ENCODE measurements around the gene P3H4.

Gene P3H4

DNA sequence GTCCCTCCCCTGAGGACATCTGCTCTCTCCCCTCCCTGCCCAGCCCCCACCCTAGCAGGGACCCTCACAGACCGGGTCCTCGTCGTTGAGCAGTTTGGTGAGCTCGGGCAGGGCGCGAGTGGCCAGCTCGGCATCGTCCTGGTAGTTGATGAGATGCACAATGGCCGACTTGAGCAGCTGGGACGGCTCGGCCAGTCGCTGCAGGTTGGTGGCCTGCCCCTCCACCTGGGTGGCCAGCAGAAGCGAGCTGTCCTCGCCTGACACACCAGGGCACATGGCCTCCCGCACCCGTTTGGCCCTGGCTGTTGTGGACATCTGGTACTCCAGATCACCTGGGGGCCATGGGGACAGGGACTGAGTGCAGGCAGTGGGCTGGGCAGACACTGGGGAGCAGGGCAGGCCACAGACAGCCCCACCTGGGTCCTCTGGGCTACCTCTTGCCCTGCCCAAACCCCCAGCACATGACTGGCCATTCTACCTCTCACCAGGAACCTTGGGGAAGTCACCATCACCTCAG is 42.3 kb downstream of the P3H4 start:
- DNase-seq: no peak

DNA sequence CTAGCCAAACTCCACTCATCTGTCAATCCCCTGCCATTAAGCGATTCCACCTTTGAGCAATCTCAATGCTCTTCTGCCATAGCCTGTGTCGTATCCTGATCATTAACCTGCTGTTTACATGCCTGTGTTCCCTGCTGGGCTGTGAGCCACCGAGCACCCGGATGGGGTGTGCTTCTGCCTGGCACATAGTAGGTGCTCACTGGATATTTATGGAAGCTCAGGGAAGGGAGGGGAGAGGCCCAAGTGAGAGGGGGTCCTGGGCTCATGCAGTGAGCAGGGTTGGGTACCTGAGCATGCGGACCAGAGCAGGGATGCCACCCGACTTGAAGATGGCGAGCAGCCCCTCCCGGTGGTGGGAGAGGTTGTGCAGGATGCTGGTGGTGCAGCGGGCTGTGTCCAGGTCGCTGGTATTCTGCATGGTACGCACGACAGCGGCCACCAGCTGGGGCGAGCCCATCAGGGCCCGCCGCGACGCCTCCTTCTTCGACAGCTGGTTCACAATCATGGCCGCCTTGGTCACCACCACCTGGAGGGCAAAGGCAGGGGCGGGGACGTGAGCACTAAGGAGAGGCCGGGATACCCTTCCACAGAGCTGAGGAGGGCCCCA is 43.0 kb downstream of the P3H4 start:
- DNase-seq: no peak

DNA sequence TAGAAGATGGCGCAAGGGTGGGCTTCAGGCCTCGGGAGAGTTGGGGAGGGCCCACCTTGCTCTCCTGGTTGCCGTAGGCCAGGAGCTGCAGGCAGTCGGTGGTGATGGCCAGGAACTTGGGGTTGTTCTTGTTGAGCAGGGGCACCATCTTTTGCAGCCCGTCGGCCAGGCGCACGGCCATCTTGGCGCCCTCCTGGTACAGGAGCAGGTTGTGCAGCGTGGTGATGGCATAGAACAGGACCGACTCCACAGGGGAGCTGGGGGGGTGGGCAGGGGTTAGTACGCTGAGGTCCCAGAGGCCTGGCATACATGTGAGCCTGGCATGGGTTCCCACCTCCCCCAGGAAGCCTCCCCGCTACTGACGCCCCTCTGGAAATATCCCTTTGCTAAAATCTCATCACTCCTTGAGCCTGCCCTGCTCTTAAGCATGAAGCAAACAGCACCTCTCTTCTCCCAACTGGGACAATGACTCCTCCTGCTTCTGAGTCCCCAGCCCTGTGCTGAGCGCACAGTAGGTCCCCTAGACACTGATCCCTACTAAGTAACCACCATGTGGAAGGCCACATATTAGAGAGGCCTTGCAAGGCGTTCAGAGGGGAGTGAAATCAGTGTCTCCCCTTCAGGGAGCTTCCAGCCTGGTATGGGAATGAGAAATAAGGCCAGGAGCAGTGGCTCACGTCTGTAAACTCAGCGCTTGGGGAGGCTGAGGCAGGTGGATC is 44.3 kb downstream of the P3H4 start:
- DNase-seq: no peak

DNA sequence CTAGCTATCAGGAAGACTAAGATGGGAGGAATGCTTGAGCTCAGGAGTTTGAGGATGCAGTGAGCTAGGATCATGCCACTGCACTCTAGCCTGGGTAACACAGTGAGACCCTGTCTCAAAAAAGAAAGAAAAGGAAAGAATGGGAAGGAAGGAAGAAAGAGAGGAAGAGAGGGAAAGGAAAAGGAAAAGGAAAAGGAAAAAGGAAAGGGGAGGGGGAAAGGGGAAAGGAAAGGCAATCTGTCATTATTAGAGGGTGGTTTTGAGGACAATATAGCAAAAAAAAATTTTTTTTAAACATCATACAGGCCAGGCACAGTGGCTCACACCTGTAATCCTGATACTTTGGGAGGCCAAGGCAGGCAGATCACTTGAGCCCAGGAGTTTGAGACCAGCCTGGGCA is 45.6 kb downstream of the P3H4 start:
- DNase-seq: no peak

DNA sequence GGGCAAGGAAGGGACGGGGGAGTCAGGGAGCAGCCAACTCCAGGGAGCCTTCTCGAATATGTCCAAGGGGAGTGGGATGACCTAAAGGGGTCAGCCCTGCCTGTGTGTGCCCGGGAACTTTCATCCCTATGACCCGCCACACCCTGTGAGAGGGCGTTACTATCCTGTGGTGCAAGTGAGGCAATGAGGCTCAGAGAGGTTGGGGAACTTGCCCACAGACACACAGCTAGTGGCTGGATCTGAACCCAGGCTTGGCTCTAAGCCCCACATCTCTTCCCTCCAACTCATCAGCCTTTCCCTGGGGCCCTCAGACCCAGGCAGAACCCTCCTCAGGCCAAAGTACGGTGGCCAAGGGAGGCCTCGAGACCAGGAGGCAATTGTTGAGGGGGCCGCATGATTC is 48.4 kb downstream of the P3H4 start:
- no peak for DNase-seq

DNA sequence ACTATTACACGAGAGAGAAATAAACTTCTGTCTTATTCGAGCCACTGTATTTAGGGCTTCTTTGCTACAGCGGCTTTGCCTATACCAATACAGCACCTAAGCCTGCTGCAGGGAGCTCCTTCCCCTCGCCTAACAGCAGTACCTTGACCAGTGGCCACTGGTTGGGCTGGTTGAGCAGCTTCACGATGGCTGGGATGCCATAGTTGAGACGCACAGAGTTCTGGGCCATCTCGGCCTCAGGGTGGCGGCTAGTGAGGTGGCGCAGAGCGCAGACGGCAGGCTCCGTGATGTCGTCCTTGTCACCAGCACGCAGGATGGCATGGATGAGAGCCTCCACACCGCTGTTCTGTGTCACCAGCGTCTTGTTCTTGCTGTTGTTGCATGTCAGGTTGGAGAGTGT is 48.9 kb downstream of the P3H4 start:
- DNase-seq: no peak

DNA sequence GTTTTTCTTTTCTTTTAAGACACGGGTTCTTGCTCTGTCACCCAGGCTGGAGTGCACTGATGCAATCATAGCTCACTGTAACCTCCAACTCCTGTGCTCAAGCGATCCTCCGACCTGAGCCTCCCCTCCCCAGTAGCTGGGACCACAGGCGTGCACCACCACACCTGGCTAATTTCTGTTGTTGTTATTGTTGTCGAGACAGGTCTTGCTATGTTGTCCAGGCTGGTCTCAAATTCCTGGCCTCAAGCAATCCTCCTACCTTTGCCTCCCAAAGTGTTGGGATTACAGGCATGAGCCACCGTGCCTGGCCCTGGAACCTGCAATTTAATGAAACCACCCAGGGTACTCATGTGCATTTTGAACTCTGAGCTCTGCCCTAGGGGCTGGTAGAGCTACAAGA is 49.4 kb downstream of the P3H4 start:
- DNase-seq: no peak

DNA sequence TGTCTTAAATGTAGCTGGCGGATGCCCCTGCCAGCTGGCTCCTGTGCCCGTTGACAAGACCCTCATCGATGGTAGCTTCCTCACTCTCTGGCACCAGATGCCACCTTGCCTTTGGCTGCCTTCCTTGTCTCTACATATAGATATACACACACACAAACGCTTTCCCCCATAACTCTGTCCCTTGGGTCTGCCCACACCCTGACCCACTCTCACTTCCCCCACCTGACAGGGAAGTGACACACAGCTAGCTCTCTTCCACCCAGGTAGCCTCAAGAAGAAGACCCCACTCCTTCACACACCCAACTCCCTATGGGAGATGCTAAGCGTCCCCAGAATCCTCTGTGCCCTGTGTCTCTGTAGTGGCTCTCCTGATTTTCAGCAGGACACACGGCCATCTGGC is 50.9 kb downstream of the P3H4 start:
- DNase-seq: no peak

DNA sequence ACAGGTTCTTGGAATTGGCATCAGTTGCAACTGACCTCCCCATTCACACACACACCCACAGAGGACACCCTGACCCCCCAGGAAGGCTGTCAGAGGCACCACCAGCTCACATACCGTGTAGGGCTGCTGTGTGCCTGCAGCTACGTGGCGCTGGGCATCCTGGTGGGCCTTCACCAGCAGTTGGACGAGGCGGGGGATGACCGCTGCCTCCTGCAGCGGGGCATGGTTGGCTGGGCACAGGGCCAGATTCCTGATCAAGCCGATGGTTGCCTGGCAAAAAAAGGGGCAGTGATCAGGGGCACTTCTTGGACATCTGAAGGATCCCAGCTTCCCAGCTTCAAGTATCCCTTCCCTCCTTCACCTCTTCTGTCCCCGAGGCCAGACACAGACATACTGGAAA is 53.1 kb downstream of the P3H4 start:
- no peak for DNase-seq

DNA sequence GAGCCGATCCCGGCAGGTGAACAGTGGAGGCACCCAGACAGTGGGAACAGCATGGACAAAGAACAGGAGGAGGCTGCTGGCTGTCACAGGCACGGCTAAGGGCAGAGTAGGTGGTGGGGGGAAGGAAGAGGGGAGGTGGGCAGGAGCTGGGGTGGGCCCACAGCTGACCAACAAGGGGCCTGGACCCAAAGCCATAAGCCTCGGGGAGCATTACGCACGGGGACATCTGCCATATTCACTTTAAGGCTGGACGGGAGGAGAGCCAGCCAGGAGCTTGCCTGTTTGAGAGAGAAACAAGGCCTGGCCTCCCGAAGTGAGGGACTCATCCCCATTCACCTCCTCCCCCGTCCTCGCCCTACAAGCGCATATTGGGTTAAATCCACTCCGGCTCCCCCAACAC is 57.7 kb downstream of the P3H4 start:
- DNase-seq: no peak

All from NCI-H1694 treated with DMSO at 0.1 percent for 48 hours (cell line).